Stimulated activated CD8-positive, alpha-beta memory T cell treated with anti-CD3 and anti-CD28 coated beads, Interleukin-7, amount 100 ng/mL, for 1 hour (primary cell): Measurements from ENCODE around the gene CCDC27.

ENCODE experiments used
- DNase-seq, 2 donors: peaks; one replicate each; pipeline ENCODE4 v3.0.0-alpha.2; 2020; ENCODE audit warnings: low read depth in 2 of 2

Gene CCDC27

DNA sequence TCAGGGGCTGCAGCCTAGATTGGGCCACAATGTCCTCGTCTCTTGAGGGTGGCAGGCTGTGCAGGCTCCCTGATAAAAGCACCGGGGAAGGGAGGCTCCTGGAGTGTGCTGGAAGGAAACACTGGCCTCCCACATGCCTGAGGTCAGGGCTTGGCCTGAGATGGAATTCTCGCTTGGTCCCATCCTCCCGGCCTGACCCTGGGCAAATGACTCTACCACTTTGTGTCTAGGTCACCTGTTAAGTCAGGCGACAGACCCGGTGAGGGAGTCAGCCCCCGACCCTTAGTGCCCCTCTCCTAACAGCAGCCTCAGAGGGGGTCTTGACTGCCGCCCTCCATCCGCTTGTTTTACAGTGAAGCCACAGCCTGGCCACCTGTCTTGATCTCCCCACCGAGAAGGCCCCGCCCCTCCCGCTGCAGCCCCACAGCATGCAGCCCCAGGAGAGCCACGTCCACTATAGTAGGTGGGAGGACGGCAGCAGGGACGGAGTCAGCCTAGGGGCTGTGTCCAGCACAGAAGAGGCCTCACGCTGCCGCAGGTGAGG, 22.8 kb downstream of the CCDC27 start:
- no peak for DNase-seq

DNA sequence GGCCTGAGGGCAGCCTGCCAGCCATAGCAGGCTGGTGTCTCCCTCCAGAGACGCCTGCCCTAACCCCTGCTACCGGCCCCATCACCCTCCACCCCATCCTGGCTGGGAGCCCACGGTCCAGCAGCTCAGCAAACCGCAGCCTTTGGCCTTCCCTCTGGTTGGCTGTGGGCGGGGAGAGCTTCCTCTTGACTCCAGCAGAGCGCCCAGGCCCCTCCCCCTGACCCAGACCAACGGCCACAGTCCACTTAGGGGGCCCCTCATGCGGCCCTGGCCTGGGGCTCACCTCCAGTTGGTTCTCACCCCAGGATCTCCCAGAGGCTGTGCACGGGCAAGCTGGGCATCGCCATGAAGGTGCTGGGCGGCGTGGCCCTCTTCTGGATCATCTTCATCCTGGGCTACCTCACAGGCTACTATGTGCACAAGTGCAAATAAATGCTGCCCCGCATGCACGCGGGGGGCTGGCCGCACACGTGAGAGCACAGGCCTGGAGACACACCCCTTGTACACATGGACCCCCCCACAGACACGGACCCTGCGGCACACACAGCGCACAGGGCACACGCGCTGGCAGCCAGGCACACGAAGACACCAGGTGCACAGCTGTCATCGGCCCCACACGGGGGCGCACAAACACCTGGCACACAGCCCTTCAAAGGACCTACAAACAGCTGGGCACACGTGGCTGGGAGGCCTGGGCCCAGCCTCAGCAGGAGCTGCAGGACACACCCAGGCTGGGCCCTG, 23.4 kb downstream of the CCDC27 start:
- DNase-seq, result no peak

- no peak for DNase-seq
Observed at GRCh38 chr1:3776231-3776961, 24.1 kb downstream of the CCDC27 start.

DNA sequence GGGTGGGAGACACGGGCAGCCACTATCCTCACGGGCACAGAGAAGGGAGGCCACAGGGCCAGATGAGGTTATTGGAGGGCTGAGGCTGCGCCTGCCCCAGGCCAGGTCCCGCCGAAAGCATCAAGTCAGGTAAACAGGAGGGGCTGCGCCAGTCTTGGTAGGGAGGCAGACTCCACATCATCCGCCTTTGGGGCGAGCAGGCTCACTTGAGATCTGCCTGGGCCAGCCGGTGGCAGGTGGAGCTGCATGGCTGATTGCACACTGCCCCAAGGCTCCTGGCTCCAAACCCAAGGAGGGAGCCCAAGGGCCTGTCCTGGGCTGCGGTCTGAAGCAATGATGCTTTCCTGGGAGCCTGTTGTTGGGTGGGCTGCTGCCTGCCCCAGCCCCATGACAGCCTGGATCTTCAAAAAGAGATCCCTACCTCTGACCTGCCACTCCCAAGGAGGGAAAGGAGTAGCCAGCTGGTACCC, 24.9 kb downstream of the CCDC27 start:
- DNase-seq, result no peak

GRCh38 chr1:3777647-3778589, 25.7 kb downstream of the CCDC27 start:
- no peak for DNase-seq

DNA sequence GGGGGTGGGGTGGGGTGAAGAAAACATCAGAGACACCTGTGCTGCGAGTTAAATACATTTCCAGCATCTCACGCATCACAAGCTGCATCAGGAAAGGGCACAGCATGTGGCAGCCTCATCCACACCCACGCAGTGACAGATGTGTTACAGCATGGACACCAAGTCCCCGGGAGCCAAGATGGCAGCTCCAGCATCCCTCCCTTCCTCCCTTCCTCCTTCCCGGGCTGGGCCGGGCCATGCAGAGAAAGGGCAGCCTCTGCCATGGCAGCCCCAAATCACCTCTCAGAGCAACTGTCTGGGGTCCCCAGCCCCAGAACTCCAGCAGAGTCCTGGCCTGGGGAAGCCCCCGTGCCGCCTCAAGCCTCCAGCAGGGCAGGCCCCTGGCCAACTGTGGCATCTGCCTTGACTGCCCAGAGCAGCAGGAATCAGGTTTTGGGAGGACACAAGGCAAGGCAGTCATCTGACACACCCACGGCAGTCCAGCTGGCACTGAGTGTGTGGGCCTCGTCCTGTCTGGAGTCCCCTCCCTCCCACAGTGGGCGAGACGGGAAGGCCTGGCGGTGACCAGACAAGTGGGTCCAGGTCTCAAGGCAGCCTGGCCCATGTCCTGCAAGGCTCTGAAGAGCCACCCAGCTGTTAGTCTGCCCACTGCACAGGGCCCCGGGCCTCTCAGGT, 26.5 kb downstream of the CCDC27 start:
- DNase-seq, result no peak

GRCh38 chr1:3779265-3779911, 27.1 kb downstream of the CCDC27 start:
- DNase-seq, result no peak

DNA sequence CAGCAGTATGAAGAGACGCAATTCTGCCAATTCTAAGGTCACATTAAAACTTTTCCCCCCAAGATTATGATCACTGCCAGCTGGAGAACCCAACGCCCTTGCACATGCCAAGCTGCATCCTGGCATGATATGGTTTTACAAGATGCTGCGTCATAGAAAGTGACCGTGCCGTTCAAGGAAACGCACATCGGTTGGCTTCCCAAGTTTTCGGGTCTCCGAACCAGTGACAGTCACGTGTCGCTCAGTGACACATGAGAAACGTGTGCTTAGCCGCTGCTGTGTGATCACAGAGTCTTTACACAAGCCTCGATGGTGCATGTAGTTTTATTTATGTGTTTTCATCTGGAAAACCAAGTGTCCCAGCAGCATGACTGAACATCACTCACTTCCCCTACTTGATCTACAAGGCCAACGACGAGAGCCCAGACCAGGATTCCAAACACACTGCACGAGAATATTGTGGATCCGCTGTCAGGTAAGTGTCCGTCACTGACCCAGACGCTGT, 27.7 kb downstream of the CCDC27 start:
- DNase-seq, result no peak

DNA sequence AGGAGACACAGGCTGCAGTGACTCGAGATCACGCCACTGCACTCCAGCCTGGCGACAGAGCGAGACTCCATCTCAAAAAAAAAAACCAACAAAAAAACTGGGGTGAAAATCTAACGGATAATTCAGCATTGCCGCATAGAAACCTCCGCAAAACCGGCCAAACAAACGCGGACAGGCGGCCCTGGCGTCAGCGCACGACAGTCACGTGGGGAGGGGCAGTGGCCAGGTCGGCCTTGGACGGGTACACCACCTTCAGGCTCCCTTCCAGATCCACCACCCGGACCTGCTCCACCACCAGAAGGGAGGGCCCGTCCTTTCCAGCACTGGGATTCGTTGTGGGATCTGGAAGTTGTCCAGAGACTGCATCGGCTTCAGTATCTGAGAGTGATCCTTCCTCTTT, 28.7 kb downstream of the CCDC27 start:
- DNase-seq, result no peak

DNA sequence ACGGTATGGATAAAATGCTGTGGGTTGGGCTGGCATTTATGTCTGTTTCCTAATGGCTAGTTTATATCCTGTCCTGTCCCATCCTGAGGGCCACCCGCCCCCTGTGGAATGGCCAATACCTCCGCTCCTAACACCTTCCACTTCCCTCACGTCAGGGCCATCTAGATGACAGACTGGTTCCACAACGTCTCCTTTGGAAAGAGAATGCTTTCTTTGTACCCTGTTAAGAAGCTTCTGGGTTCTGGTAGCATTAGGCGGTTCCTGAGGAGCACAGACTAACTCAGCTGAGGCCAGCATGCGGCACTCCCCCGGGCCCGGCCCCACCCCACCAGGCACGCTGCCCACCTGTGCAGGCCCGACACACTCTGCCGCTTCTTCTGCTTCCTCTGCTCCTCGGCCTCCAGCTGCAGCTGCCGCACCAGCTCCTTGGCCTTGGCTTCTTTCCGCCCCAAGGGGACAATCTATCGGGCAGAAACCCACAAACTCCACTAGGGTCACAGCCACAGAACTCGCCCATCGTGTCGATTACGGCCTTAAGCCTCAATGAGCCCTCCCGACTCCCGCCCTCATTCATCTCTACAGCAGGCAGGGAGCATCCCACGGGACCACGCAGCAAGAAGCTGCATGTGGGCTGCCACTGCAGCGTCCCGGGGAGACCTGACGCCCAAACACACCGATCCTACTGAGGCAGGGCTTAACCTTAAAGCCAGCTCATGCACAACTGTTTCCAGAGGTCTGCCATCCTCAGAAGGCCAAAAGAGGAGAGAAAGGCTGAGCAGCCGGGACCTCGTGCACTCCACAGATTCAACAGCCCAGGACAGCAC, 31.6 kb downstream of the CCDC27 start:
- DNase-seq, result no peak

- no peak for DNase-seq
Observed at GRCh38 chr1:3785045-3785444, 32.8 kb downstream of the CCDC27 start.

DNA sequence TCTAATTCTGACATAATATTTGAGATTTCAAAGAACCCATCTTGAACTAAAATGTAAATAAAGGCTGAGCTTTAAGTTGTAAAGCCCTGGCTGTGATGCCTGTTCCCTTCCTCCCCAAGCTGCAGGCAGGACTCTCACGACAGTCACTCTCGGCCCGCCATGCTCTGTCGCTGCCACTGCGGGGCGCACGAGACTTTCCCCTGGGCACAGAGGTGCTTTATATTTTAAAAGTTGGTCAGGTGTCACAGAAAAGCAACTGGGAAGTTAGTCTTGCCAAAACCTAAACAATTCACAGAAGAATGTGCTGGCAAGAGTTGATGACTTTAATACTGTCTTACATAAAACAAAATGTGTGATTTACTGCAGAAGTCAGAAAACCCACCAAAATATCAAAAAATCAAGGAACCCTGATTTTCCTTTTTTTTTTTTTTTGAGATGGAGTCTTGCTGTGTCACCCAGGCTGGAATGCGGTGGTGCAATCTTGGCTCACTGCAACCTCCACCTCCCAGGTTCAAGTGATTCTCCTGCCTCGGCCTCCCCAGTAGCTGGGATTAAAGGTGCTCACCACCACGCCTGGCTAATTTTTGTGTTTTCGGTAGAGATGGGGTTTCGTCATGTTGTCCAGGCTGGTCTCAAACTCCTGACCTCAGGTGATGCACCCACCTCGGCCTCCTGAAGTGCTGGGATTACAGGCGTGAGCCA, 33.4 kb downstream of the CCDC27 start:
- no peak for DNase-seq

DNA sequence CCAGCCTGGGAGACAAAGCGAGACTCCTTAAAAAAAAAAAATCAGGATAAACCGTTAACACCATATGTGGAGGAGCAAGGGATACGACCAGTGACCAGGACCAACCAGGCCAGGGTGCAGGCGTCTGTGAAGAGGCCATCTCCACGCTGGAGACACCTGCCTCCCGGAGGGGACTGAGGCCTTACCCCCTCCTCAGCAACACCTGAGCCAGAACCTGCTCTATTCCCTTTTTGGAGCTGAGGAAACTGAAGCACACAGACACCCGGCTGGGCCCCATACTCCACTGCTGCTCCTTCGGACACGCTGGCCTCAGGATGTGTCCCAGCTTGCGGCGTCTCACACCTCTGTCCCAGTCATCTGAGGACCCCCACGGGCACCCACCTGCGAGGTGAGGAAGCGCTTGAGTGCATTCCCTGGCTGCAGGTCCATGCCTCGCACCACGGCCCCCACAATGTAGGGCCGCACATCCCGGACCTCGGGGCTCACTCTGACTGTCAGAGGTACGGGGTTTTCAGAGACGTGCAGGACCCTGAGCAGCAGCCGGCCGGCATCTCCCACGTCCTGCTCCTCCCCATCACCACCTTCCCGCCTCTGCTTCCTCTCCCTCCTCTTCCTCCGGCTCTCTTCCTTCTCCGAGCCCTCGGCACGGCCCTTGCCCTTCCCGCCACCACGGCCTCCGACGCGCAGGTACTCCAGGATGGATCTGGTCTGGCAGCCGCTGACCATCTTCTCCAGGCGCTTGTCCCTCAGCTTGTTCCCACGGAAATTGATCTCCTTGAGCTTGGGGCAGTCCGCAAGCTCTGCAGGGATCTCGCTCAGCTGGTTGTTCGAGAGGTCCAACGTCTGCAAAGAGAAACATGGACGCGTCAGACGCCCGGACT, 34.5 kb downstream of the CCDC27 start:
- no peak for DNase-seq

DNA sequence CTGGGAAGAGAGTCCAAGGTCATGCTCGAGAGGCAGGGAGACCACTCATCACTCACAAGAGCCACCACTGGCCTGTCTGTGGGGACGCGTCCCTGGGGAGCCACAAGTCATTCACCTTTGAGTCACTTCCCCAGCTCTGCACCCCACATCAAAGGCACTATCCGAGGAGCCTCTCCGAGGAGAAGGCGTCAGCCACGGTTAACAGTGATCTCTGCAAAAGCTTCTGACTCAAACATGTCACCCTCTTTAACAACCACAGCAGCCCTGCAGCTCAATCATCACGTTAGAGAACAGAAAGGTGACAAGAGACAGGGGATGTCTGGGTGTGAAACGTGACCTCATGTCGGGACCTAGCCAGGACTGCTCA, 35.1 kb downstream of the CCDC27 start:
- DNase-seq, result no peak

- no peak for DNase-seq
Observed at GRCh38 chr1:3787745-3788605, 35.7 kb downstream of the CCDC27 start.

- no peak for DNase-seq
Observed at GRCh38 chr1:3788756-3789420, 36.6 kb downstream of the CCDC27 start.
